GM18873 (cell line): Measurements from ENCODE around the gene RSBN1L.
"Not testable (repeated sequence)": the region's sequence is repeated elsewhere in the genome, so short reads cannot be mapped to it uniquely, and the experiment has no call there.

Experiments
- ATAC-seq: cut with Tn5 transposase; IDR thresholded peaks from one replicate; pipeline ENCODE4 v1.9.1; 2021; ENCODE audit warnings: mild to moderate bottlenecking, moderate library complexity, moderate number of reproducible peaks; ENCODE audit not compliant: unreplicated experiment, low FRiP score

The RSBN1L gene

GRCh38 chr7:77687100-77687746, 9.0 kb upstream of the RSBN1L start:
- no peak for ATAC-seq

- ATAC-seq, result no peak
Observed at GRCh38 chr7:77687747-77688144, 8.5 kb upstream of the RSBN1L start.

GRCh38 chr7:77690289-77690688, 6.0 kb upstream of the RSBN1L start:
- no peak for ATAC-seq

GRCh38 chr7:77691892-77692491, 4.3 kb upstream of the RSBN1L start:
- ATAC-seq, result no peak

- ATAC-seq, result no peak
Observed at GRCh38 chr7:77693830-77694583, 2.3 kb upstream of the RSBN1L start.

GRCh38 chr7:77696643-77697534, 630 bp downstream of the RSBN1L start:
- ATAC-seq, result peak; percentile 6

- no peak for ATAC-seq
Observed at GRCh38 chr7:77697535-77697831, 1.2 kb downstream of the RSBN1L start.

GRCh38 chr7:77698042-77698625, 1.9 kb downstream of the RSBN1L start:
- ATAC-seq, result no peak

- peak; percentile 33 for ATAC-seq
Observed at GRCh38 chr7:77699056-77699455, 2.8 kb downstream of the RSBN1L start.

- no peak for ATAC-seq
Observed at GRCh38 chr7:77702513-77702912, 6.3 kb downstream of the RSBN1L start.

- ATAC-seq, result no peak
Observed at GRCh38 chr7:77702968-77703472, 6.8 kb downstream of the RSBN1L start.

- ATAC-seq, result not testable (repeated sequence)
Observed at GRCh38 chr7:77703669-77704068, 7.4 kb downstream of the RSBN1L start.

GRCh38 chr7:77707504-77707992, 11.3 kb downstream of the RSBN1L start:
- no peak for ATAC-seq

GRCh38 chr7:77710067-77710466, 13.8 kb downstream of the RSBN1L start:
- no peak for ATAC-seq

GRCh38 chr7:77710861-77711260, 14.6 kb downstream of the RSBN1L start:
- ATAC-seq, result no peak

GRCh38 chr7:77714195-77714594, 17.9 kb downstream of the RSBN1L start:
- no peak for ATAC-seq

GRCh38 chr7:77714931-77715330, 18.7 kb downstream of the RSBN1L start:
- ATAC-seq, result not testable (repeated sequence)

GRCh38 chr7:77716804-77717203, 20.5 kb downstream of the RSBN1L start:
- no peak for ATAC-seq

GRCh38 chr7:77717566-77717965, 21.3 kb downstream of the RSBN1L start:
- ATAC-seq, result not testable (repeated sequence)

- ATAC-seq, result no peak
Observed at GRCh38 chr7:77727527-77727926, 31.3 kb downstream of the RSBN1L start.
